ENCODE measurements around the gene KLF5.
"Not testable (repeated sequence)": the region's sequence is repeated elsewhere in the genome, so short reads cannot be mapped to it uniquely, and the experiment has no call there.

KLF5 gene

DNA sequence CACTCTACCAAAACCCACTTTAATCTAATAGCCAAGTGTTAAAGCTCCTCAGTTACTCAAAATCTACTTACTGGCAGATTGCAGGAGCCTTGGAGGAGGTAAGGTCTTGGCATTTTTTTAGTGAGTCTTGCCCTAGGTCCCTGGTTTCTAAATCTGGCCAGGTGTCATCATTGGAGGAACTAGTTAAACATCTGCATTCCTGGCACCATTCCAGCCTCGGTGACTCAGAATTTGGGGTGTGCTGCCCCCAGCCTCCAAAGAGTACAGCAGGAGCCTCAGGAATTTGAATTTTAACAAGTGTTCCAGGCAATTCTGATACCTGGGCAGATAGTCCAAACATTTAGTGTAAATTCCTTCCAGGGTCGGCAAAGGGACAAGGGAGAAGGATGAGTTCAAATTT is 37.4 kb downstream of the KLF5 start:
- Histone ChIP-seq H3K27me3 (ENCODE audit: control insufficient read depth in 2 of 2, insufficient read depth in 2 of 2, low read length in 2 of 2) (no peaks in the 10 kb centered on the region), H3K36me3 (ENCODE audit: control insufficient read depth in 2 of 2, insufficient read depth in 2 of 2, low read length in 2 of 2) (no peaks in the 10 kb centered on the region), H3K4me3 (ENCODE audit: low read length in 2 of 2) (no peak overlapping the region), H3K9me3 (ENCODE audit: control insufficient read depth in 2 of 2, low read length in 2 of 2) (no peaks in the 10 kb centered on the region), H3K9ac (ENCODE audit: low read depth in 1 of 2, low read length in 2 of 2) (no peak overlapping the region), H3K4me1 (ENCODE audit: control insufficient read depth in 2 of 2, insufficient read depth in 2 of 2, low read length in 2 of 2) (peaks cover 0 to under 1% of the 10 kb centered on the region in 2 donors), H3K27ac (ENCODE audit: low read depth in 2 of 2, low read length in 2 of 2) (no peak overlapping the region)

GRCh38 chr13:73096638-73097037 is 37.8 kb downstream of the KLF5 start:
- no peaks in the 10 kb centered on the region for H3K27me3 ChIP-seq (ENCODE audit: control insufficient read depth in 2 of 2, insufficient read depth in 2 of 2, low read length in 2 of 2)
- no peaks in the 10 kb centered on the region for H3K9me3 ChIP-seq (ENCODE audit: control insufficient read depth in 2 of 2, low read length in 2 of 2)
- H3K36me3 ChIP-seq (ENCODE audit: control insufficient read depth in 2 of 2, insufficient read depth in 2 of 2, low read length in 2 of 2) = no peaks in the 10 kb centered on the region
- H3K4me3 ChIP-seq (ENCODE audit: low read length in 2 of 2) = no peak overlapping the region
- no peaks in the 10 kb centered on the region for H3K4me1 ChIP-seq (ENCODE audit: control insufficient read depth in 2 of 2, insufficient read depth in 2 of 2, low read length in 2 of 2)
- no peak overlapping the region for H3K27ac ChIP-seq (ENCODE audit: low read depth in 2 of 2, low read length in 2 of 2)
- H3K9ac ChIP-seq (ENCODE audit: low read depth in 1 of 2, low read length in 2 of 2) = no peak overlapping the region

DNA sequence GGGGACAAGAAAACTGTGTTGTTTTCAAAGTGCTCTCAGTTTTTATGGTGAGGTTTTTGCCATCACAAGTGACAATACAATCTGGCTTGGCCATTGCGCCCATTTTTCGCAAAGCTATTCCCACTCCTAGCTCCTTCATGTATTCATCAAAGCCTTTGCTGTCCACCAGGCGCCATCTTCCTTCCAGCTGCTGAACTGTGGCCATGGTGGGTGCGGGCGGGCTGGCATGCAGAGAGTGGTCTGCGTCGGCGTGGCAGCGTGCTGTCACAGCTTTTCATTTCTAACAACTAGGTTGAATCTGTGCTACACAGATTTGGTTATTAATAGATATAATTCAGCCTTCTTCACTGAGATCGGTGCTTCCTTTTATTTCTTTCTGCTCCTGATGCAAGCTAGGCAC is 42.0 kb downstream of the KLF5 start:
- not testable (repeated sequence) for H3K4me1 ChIP-seq (ENCODE audit: control insufficient read depth in 2 of 2, insufficient read depth in 2 of 2, low read length in 2 of 2); H3K4me3 ChIP-seq (ENCODE audit: low read length in 2 of 2); H3K27me3 ChIP-seq (ENCODE audit: control insufficient read depth in 2 of 2, insufficient read depth in 2 of 2, low read length in 2 of 2); H3K9me3 ChIP-seq (ENCODE audit: control insufficient read depth in 2 of 2, low read length in 2 of 2); H3K36me3 ChIP-seq (ENCODE audit: control insufficient read depth in 2 of 2, insufficient read depth in 2 of 2, low read length in 2 of 2); H3K9ac ChIP-seq (ENCODE audit: low read depth in 1 of 2, low read length in 2 of 2); H3K27ac ChIP-seq (ENCODE audit: low read depth in 2 of 2, low read length in 2 of 2)

- H3K9me3 ChIP-seq (ENCODE audit: control insufficient read depth in 2 of 2, low read length in 2 of 2) = no peaks in the 10 kb centered on the region
- no peak overlapping the region for H3K4me3 ChIP-seq (ENCODE audit: low read length in 2 of 2)
- H3K36me3 ChIP-seq (ENCODE audit: control insufficient read depth in 2 of 2, insufficient read depth in 2 of 2, low read length in 2 of 2) = no peaks in the 10 kb centered on the region
- H3K4me1 ChIP-seq (ENCODE audit: control insufficient read depth in 2 of 2, insufficient read depth in 2 of 2, low read length in 2 of 2) = no peaks in the 10 kb centered on the region
- H3K27ac ChIP-seq (ENCODE audit: low read depth in 2 of 2, low read length in 2 of 2) = no peak overlapping the region
- H3K27me3 ChIP-seq (ENCODE audit: control insufficient read depth in 2 of 2, insufficient read depth in 2 of 2, low read length in 2 of 2) = no peaks in the 10 kb centered on the region
- no peak overlapping the region for H3K9ac ChIP-seq (ENCODE audit: low read depth in 1 of 2, low read length in 2 of 2)
Measured at GRCh38 chr13:73101351-73102007, 42.7 kb downstream of the KLF5 start.

- Histone ChIP-seq H3K4me3 (ENCODE audit: low read length in 2 of 2) (no peak overlapping the region), H3K9ac (ENCODE audit: low read depth in 1 of 2, low read length in 2 of 2) (no peak overlapping the region), H3K9me3 (ENCODE audit: control insufficient read depth in 2 of 2, low read length in 2 of 2) (no peaks in the 10 kb centered on the region), H3K4me1 (ENCODE audit: control insufficient read depth in 2 of 2, insufficient read depth in 2 of 2, low read length in 2 of 2) (peaks cover 0 to 2% of the 10 kb centered on the region in 2 donors), H3K36me3 (ENCODE audit: control insufficient read depth in 2 of 2, insufficient read depth in 2 of 2, low read length in 2 of 2) (no peaks in the 10 kb centered on the region), H3K27ac (ENCODE audit: low read depth in 2 of 2, low read length in 2 of 2) (no peak overlapping the region), H3K27me3 (ENCODE audit: control insufficient read depth in 2 of 2, insufficient read depth in 2 of 2, low read length in 2 of 2) (no peaks in the 10 kb centered on the region)
Measured at GRCh38 chr13:73103238-73103637, 44.4 kb downstream of the KLF5 start.

GRCh38 chr13:73106513-73107178 is 47.8 kb downstream of the KLF5 start:
- no peaks in the 10 kb centered on the region for H3K36me3 ChIP-seq (ENCODE audit: control insufficient read depth in 2 of 2, insufficient read depth in 2 of 2, low read length in 2 of 2)
- no peak overlapping the region for H3K27ac ChIP-seq (ENCODE audit: low read depth in 2 of 2, low read length in 2 of 2)
- H3K4me1 ChIP-seq (ENCODE audit: control insufficient read depth in 2 of 2, insufficient read depth in 2 of 2, low read length in 2 of 2) = peaks cover 0 to 2% of the 10 kb centered on the region in 2 donors
- H3K9me3 ChIP-seq (ENCODE audit: control insufficient read depth in 2 of 2, low read length in 2 of 2) = no peaks in the 10 kb centered on the region
- H3K9ac ChIP-seq (ENCODE audit: low read depth in 1 of 2, low read length in 2 of 2) = no peak overlapping the region
- H3K4me3 ChIP-seq (ENCODE audit: low read length in 2 of 2) = no peak overlapping the region
- no peaks in the 10 kb centered on the region for H3K27me3 ChIP-seq (ENCODE audit: control insufficient read depth in 2 of 2, insufficient read depth in 2 of 2, low read length in 2 of 2)

DNA sequence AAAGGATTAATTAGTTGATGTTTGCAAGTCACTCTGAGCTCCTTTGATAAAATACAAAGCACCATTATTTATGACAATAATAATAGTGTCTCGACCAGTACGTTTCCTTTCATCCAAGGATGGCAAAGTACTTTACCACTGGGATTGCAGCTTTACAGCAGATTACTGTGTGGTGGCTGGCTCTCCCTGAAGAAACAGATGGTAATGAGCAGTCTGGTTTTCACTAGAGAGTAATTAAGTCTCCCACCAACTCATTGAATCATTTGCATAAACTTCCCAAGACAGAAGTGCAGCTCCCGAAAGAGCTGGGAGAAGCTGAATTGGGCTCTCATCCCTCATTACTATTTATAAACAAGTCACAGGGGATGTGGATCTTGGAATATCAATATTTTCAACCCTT is 48.7 kb downstream of the KLF5 start:
- no peaks in the 10 kb centered on the region for H3K27me3 ChIP-seq (ENCODE audit: control insufficient read depth in 2 of 2, insufficient read depth in 2 of 2, low read length in 2 of 2)
- no peak overlapping the region for H3K4me3 ChIP-seq (ENCODE audit: low read length in 2 of 2)
- H3K27ac ChIP-seq (ENCODE audit: low read depth in 2 of 2, low read length in 2 of 2) = no peak overlapping the region
- no peaks in the 10 kb centered on the region for H3K36me3 ChIP-seq (ENCODE audit: control insufficient read depth in 2 of 2, insufficient read depth in 2 of 2, low read length in 2 of 2)
- peaks cover 0 to 2% of the 10 kb centered on the region in 2 donors for H3K4me1 ChIP-seq (ENCODE audit: control insufficient read depth in 2 of 2, insufficient read depth in 2 of 2, low read length in 2 of 2)
- no peaks in the 10 kb centered on the region for H3K9me3 ChIP-seq (ENCODE audit: control insufficient read depth in 2 of 2, low read length in 2 of 2)
- H3K9ac ChIP-seq (ENCODE audit: low read depth in 1 of 2, low read length in 2 of 2) = no peak overlapping the region

- peaks cover 0 to 2% of the 10 kb centered on the region in 2 donors for H3K4me1 ChIP-seq (ENCODE audit: control insufficient read depth in 2 of 2, insufficient read depth in 2 of 2, low read length in 2 of 2)
Measured at GRCh38 chr13:73107970-73108369, 49.2 kb downstream of the KLF5 start.

GRCh38 chr13:73109288-73109899 is 50.6 kb downstream of the KLF5 start:
- H3K27ac ChIP-seq (ENCODE audit: low read depth in 2 of 2, low read length in 2 of 2) = no peak overlapping the region
- H3K9me3 ChIP-seq (ENCODE audit: control insufficient read depth in 2 of 2, low read length in 2 of 2) = no peaks in the 10 kb centered on the region
- H3K36me3 ChIP-seq (ENCODE audit: control insufficient read depth in 2 of 2, insufficient read depth in 2 of 2, low read length in 2 of 2) = no peaks in the 10 kb centered on the region
- H3K27me3 ChIP-seq (ENCODE audit: control insufficient read depth in 2 of 2, insufficient read depth in 2 of 2, low read length in 2 of 2) = no peaks in the 10 kb centered on the region
- H3K9ac ChIP-seq (ENCODE audit: low read depth in 1 of 2, low read length in 2 of 2) = no peak overlapping the region
- H3K4me1 ChIP-seq (ENCODE audit: control insufficient read depth in 2 of 2, insufficient read depth in 2 of 2, low read length in 2 of 2) = peaks cover 0 to 2% of the 10 kb centered on the region in 2 donors
- no peak overlapping the region for H3K4me3 ChIP-seq (ENCODE audit: low read length in 2 of 2)

More at GRCh38 chr13:73107970-73108369, 49.2 kb downstream of the KLF5 start:
- no peak overlapping the region for H3K9ac ChIP-seq (ENCODE audit: low read depth in 1 of 2, low read length in 2 of 2)
- H3K9me3 ChIP-seq (ENCODE audit: control insufficient read depth in 2 of 2, low read length in 2 of 2) = no peaks in the 10 kb centered on the region
- no peaks in the 10 kb centered on the region for H3K36me3 ChIP-seq (ENCODE audit: control insufficient read depth in 2 of 2, insufficient read depth in 2 of 2, low read length in 2 of 2)
- no peak overlapping the region for H3K4me3 ChIP-seq (ENCODE audit: low read length in 2 of 2)
- no peak overlapping the region for H3K27ac ChIP-seq (ENCODE audit: low read depth in 2 of 2, low read length in 2 of 2)
- no peaks in the 10 kb centered on the region for H3K27me3 ChIP-seq (ENCODE audit: control insufficient read depth in 2 of 2, insufficient read depth in 2 of 2, low read length in 2 of 2)

GRCh38 chr13:73109969-73110368 is 51.2 kb downstream of the KLF5 start:
- Histone ChIP-seq H3K36me3 (ENCODE audit: control insufficient read depth in 2 of 2, insufficient read depth in 2 of 2, low read length in 2 of 2) (no peaks in the 10 kb centered on the region), H3K4me1 (ENCODE audit: control insufficient read depth in 2 of 2, insufficient read depth in 2 of 2, low read length in 2 of 2) (peaks cover 0 to 2% of the 10 kb centered on the region in 2 donors), H3K9ac (ENCODE audit: low read depth in 1 of 2, low read length in 2 of 2) (no peak overlapping the region), H3K4me3 (ENCODE audit: low read length in 2 of 2) (no peak overlapping the region), H3K27ac (ENCODE audit: low read depth in 2 of 2, low read length in 2 of 2) (no peak overlapping the region), H3K9me3 (ENCODE audit: control insufficient read depth in 2 of 2, low read length in 2 of 2) (no peaks in the 10 kb centered on the region), H3K27me3 (ENCODE audit: control insufficient read depth in 2 of 2, insufficient read depth in 2 of 2, low read length in 2 of 2) (no peaks in the 10 kb centered on the region)

Data from mucosa of rectum (tissue), 2 donors.